ENCODE measurements around the gene UPK1B.

The UPK1B gene

DNA sequence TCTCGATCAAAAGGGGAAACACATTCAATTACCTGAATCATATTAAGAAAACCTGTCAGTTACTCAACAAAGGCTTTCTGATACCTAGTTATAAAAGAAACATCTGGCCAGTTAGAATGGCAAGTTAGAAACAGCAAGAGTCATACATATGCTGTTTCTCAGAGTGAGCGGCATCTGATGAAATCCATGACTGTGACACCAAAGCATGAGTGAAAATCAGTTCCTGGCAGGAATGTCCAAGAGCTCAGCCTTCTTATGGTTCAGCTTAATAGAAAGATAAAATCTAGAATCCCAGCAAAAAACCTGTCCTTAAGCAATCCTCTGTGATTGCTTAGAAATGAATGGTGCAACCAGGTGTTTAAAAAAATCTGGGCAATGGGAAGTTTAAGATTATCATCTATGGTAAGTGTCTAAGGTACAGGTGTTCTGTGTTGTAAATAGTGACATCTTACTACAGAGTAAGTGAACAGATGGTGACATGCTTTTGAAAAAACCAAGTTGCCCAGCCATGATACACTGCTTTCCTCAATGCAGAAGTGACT is 48.5 kb downstream of the UPK1B start (continued):
- TF ChIP-seq ZNF561 (tag by site-specific recombination; IDR thresholded peaks at IDR 0.05; ENCODE audit: borderline replicate concordance), result no peak

DNA sequence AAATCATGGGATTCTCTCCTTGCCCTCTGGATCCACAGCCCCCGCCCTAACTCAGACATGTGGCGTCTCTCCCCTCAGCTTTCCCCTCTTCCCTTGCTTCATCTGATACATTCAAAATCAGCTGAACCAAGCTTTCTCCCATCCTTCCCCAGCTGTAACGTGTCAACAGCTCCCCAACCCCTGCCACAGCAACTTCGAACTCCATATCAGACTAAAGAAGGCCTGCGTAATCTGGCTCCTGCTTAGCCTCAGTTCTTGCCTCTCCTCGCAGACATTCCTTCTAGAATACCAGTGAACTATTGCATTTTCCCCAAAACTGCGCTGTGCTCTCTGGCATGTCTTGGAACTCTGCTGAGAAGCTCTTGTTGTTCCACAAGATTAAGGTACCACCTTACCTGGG is 49.0 kb downstream of the UPK1B start:
- Histone ChIP-seq H3K27ac (ENCODE audit: extremely low read depth, low read depth, low read length) (no peak overlapping the region), H3K9me3 (ENCODE audit: control insufficient read depth, insufficient read depth, low read depth, low read length) (no peaks in the 10 kb centered on the region), H3K4me1 (ENCODE audit: control insufficient read depth, insufficient read depth, low read length) (no peaks in the 10 kb centered on the region), H3K36me3 (ENCODE audit: control insufficient read depth in 2 of 2, insufficient read depth in 1 of 2, low read length in 2 of 2) (peaks cover 0 to 82% of the 10 kb centered on the region in 2 experiments; a peak in 2 of 3 replicates), H3K4me3 (ENCODE audit: low read depth, low read length) (no peak overlapping the region)
- TF ChIP-seq ZXDB (tag by site-specific recombination; IDR thresholded peaks at IDR 0.05) (no peak), ZNF610 (tag by site-specific recombination; IDR thresholded peaks at IDR 0.05; ENCODE audit: borderline replicate concordance) (no peak), ZNF530 (tag by site-specific recombination; IDR thresholded peaks at IDR 0.05; ENCODE audit: low read depth) (no peak)
- TF ChIP-seq, protein P1, sequence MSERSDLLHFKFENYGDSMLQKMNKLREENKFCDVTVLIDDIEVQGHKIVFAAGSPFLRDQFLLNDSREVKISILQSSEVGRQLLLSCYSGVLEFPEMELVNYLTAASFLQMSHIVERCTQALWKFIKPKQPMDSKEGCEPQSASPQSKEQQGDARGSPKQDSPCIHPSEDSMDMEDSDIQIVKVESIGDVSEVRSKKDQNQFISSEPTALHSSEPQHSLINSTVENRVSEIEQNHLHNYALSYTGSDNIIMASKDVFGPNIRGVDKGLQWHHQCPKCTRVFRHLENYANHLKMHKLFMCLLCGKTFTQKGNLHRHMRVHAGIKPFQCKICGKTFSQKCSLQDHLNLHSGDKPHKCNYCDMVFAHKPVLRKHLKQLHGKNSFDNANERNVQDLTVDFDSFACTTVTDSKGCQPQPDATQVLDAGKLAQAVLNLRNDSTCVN (tag by site-specific recombination; optimal IDR thresholded peaks at IDR 0.05), result no peak
- ChIA-PET CTCF (no interaction called here), POLR2A (no interaction called here)

DNA sequence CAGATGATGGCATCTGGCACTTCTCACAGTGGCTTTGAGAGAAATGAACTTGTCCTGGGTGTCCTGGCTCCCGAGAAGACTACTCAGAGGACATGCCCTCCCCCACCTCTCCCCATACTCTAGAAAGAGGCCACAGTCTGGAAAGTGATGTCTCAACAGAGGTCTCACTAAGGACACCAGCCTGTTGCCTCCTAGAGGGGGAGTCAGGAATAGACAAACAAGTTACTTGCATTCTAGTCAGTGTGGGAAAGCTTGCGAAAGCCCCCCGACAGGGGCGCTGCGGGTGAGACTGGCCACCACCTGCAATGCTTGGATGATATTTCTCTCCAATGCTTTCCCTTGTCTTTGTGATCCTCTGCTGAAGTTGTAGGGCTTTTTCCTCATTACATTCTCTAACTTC is 50.1 kb downstream of the UPK1B start:
- no peak overlapping the region for H3K4me3 ChIP-seq (ENCODE audit: low read depth, low read length)
- H3K27ac ChIP-seq (ENCODE audit: extremely low read depth, low read depth, low read length), result no peak overlapping the region
- no peaks in the 10 kb centered on the region for H3K4me1 ChIP-seq (ENCODE audit: control insufficient read depth, insufficient read depth, low read length)
- POLR2A ChIA-PET, result no interaction called here
- peaks cover 0 to 86% of the 10 kb centered on the region in 2 experiments; a peak in 2 of 3 replicates for H3K36me3 ChIP-seq (ENCODE audit: control insufficient read depth in 2 of 2, insufficient read depth in 1 of 2, low read length in 2 of 2)
- TF ChIP-seq ZNF404 (tag by site-specific recombination; IDR thresholded peaks at IDR 0.05) (no peak), ZXDB (tag by site-specific recombination; IDR thresholded peaks at IDR 0.05) (no peak), ZNF324 (tag by site-specific recombination; IDR thresholded peaks at IDR 0.05) (no peak), PRDM2 (tag by site-specific recombination; IDR thresholded peaks at IDR 0.05; ENCODE audit: borderline replicate concordance) (no peak), ZNF560 (tag by site-specific recombination; IDR thresholded peaks at IDR 0.05; ENCODE audit: borderline replicate concordance) (no peak), ZNF610 (tag by site-specific recombination; IDR thresholded peaks at IDR 0.05; ENCODE audit: borderline replicate concordance) (no peak), ZNF600 (tag by site-specific recombination; IDR thresholded peaks at IDR 0.05) (no peak)
- TF ChIP-seq, protein P2, sequence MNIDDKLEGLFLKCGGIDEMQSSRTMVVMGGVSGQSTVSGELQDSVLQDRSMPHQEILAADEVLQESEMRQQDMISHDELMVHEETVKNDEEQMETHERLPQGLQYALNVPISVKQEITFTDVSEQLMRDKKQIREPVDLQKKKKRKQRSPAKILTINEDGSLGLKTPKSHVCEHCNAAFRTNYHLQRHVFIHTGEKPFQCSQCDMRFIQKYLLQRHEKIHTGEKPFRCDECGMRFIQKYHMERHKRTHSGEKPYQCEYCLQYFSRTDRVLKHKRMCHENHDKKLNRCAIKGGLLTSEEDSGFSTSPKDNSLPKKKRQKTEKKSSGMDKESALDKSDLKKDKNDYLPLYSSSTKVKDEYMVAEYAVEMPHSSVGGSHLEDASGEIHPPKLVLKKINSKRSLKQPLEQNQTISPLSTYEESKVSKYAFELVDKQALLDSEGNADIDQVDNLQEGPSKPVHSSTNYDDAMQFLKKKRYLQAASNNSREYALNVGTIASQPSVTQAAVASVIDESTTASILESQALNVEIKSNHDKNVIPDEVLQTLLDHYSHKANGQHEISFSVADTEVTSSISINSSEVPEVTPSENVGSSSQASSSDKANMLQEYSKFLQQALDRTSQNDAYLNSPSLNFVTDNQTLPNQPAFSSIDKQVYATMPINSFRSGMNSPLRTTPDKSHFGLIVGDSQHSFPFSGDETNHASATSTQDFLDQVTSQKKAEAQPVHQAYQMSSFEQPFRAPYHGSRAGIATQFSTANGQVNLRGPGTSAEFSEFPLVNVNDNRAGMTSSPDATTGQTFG (tag by site-specific recombination; IDR thresholded peaks at IDR 0.05; ENCODE audit: borderline replicate concordance), result no peak
- CTCF ChIA-PET, result no interaction called here
- no peaks in the 10 kb centered on the region for H3K9me3 ChIP-seq (ENCODE audit: control insufficient read depth, insufficient read depth, low read depth, low read length)
